ENCODE data around the gene ADAM22. TPM values are rescaled to one million over a fixed set of nuclear protein-coding genes. Genes with fewer than 3 reads are reported as not detected.

The ADAM22 gene
- total and polyA plus RNA-seq, 4 donors: 0.04 to 0.61 (median 0.15) TPM

DNA sequence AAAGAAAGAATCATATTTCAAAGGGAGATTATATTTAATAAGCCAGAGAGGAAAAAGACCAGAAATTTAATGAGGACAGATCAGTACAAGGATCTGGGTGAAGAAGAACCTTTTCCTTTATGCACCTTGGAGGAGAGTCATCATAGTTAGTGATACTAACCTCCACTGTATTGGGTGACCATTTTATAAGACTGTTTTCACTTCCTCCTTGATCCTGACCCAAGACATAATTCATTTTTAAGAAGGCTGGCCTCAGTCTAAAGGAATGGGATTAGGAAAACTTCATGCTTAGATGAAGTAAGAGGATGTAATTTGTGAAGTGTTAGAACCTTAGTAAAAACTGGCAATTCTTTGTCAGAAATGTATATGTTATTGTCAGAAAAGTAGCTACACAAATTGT is 68.6 kb downstream of the ADAM22 start (continued):
- TF ChIP-seq TAF1 (conservative IDR thresholded peaks at IDR 0.05) (no peak), HNF4G (IDR thresholded peaks at IDR 0.05) (no peak), GABPA (IDR thresholded peaks at IDR 0.05 in 1 of 2, conservative IDR thresholded peaks at IDR 0.05 in 1 of 2) (no peak), HNF4A (conservative IDR thresholded peaks at IDR 0.05) (no peak), YY1 (IDR thresholded peaks at IDR 0.05) (no peak)
- TF ChIP-seq, protein P1, sequence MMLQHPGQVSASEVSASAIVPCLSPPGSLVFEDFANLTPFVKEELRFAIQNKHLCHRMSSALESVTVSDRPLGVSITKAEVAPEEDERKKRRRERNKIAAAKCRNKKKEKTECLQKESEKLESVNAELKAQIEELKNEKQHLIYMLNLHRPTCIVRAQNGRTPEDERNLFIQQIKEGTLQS (IDR thresholded peaks at IDR 0.05): no peak

- Histone ChIP-seq H3K9ac (ENCODE audit: low read depth in 1 of 2, low read length in 2 of 2) (no peak overlapping the region), H3K9me3 (ENCODE audit: control insufficient read depth in 4 of 4, low read length in 3 of 4) (no peaks in the 10 kb centered on the region), H3K36me3 (ENCODE audit: control insufficient read depth in 4 of 4, insufficient read depth in 3 of 4, low read depth in 1 of 4, low read length in 3 of 4) (no peaks in the 10 kb centered on the region), H3K4me1 (ENCODE audit: control insufficient read depth in 4 of 4, insufficient read depth in 4 of 4, low read length in 3 of 4) (peaks cover 0 to 2% (median 2%) of the 10 kb centered on the region in 4 donors), H3K27ac (ENCODE audit: low read depth in 1 of 2, low read length in 2 of 2) (no peak overlapping the region), H3K27me3 (ENCODE audit: control insufficient read depth in 4 of 4, insufficient read depth in 4 of 4, low read length in 3 of 4) (no peaks in the 10 kb centered on the region), H3K4me3 (ENCODE audit: low read depth in 1 of 3, low read length in 3 of 3) (no peak overlapping the region)
- 91% methylated on average over 3 of the region's 3 CpGs for WGBS
- DNase-seq (ENCODE audit: low spot score): no peak
- no peak for TF ChIP-seq GABPA (IDR thresholded peaks at IDR 0.05 in 1 of 2, conservative IDR thresholded peaks at IDR 0.05 in 1 of 2)
- no peak for TF ChIP-seq RAD21 (IDR thresholded peaks at IDR 0.05)
- no peak for TF ChIP-seq SP1 (IDR thresholded peaks at IDR 0.05)
- TF ChIP-seq REST (IDR thresholded peaks at IDR 0.05): no peak
- TF ChIP-seq HNF4G (IDR thresholded peaks at IDR 0.05): no peak
- no peak for TF ChIP-seq EGR1 (IDR thresholded peaks at IDR 0.05; ENCODE audit: low read depth in 2 of 2)
- no peak for TF ChIP-seq CTCF (IDR thresholded peaks at IDR 0.05; ENCODE audit: low read depth, low read length, missing input control)
- no peak for TF ChIP-seq FOXA2 (IDR thresholded peaks at IDR 0.05)
- TF ChIP-seq RXRA (IDR thresholded peaks at IDR 0.05): no peak
- TF ChIP-seq NR2F2 (IDR thresholded peaks at IDR 0.05): no peak
Measured at GRCh38 chr7:88003581-88003980, 69.5 kb downstream of the ADAM22 start.

- DNase-seq (ENCODE audit: low spot score): no peak
- TF ChIP-seq TAF1 (conservative IDR thresholded peaks at IDR 0.05) (no peak), RAD21 (IDR thresholded peaks at IDR 0.05) (no peak), YY1 (IDR thresholded peaks at IDR 0.05) (no peak), REST (IDR thresholded peaks at IDR 0.05) (no peak), RXRA (IDR thresholded peaks at IDR 0.05) (no peak), EGR1 (IDR thresholded peaks at IDR 0.05; ENCODE audit: low read depth in 2 of 2) (no peak), CTCF (IDR thresholded peaks at IDR 0.05; ENCODE audit: low read depth, low read length, missing input control) (no peak), HNF4A (conservative IDR thresholded peaks at IDR 0.05) (no peak), NR2F2 (IDR thresholded peaks at IDR 0.05) (no peak), JUND (IDR thresholded peaks at IDR 0.05) (no peak), HNF4G (IDR thresholded peaks at IDR 0.05) (no peak), FOXA2 (IDR thresholded peaks at IDR 0.05) (no peak), FOXA1 (IDR thresholded peaks at IDR 0.05) (no peak), GABPA (IDR thresholded peaks at IDR 0.05 in 1 of 2, conservative IDR thresholded peaks at IDR 0.05 in 1 of 2) (no peak)
- TF ChIP-seq, protein P2, sequence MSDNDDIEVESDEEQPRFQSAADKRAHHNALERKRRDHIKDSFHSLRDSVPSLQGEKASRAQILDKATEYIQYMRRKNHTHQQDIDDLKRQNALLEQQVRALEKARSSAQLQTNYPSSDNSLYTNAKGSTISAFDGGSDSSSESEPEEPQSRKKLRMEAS (IDR thresholded peaks at IDR 0.05): no peak
- TF ChIP-seq, protein P1 (IDR thresholded peaks at IDR 0.05): no peak
- H3K9me3 ChIP-seq (ENCODE audit: control insufficient read depth in 4 of 4, low read length in 3 of 4): no peaks in the 10 kb centered on the region
- H3K36me3 ChIP-seq (ENCODE audit: control insufficient read depth in 4 of 4, insufficient read depth in 3 of 4, low read depth in 1 of 4, low read length in 3 of 4): no peaks in the 10 kb centered on the region
- no peak overlapping the region for H3K27ac ChIP-seq (ENCODE audit: low read depth in 1 of 2, low read length in 2 of 2)
- no peaks in the 10 kb centered on the region for H3K27me3 ChIP-seq (ENCODE audit: control insufficient read depth in 4 of 4, insufficient read depth in 4 of 4, low read length in 3 of 4)
- peaks cover 0 to 2% (median under 1%) of the 10 kb centered on the region in 4 donors for H3K4me1 ChIP-seq (ENCODE audit: control insufficient read depth in 4 of 4, insufficient read depth in 4 of 4, low read length in 3 of 4)
- H3K4me3 ChIP-seq (ENCODE audit: low read depth in 1 of 3, low read length in 3 of 3): no peak overlapping the region
- H3K9ac ChIP-seq (ENCODE audit: low read depth in 1 of 2, low read length in 2 of 2): no peak overlapping the region
Measured at GRCh38 chr7:88005191-88005590, 71.1 kb downstream of the ADAM22 start.

Data from liver (tissue), 9 donors.